HCEC 1CT (cell line): ENCODE data around the gene FERD3L.
"Not testable (repeated sequence)": the region's sequence is repeated elsewhere in the genome, so short reads cannot be mapped to it uniquely, and the experiment has no call there.

Experiments used
- DNase-seq: peaks from one replicate; pipeline ENCODE4 v3.0.0-alpha.2; 2017

FERD3L gene, protein sequence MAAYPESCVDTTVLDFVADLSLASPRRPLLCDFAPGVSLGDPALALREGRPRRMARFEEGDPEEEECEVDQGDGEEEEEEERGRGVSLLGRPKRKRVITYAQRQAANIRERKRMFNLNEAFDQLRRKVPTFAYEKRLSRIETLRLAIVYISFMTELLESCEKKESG

GRCh38 chr7:19144661-19145433, at the start of gene FERD3L:
TSS of gene FERD3L (minus strand) at chr7:19145421. CDS start at chr7:19145362, 59 bp downstream.
- DNase-seq = no peak

DNA sequence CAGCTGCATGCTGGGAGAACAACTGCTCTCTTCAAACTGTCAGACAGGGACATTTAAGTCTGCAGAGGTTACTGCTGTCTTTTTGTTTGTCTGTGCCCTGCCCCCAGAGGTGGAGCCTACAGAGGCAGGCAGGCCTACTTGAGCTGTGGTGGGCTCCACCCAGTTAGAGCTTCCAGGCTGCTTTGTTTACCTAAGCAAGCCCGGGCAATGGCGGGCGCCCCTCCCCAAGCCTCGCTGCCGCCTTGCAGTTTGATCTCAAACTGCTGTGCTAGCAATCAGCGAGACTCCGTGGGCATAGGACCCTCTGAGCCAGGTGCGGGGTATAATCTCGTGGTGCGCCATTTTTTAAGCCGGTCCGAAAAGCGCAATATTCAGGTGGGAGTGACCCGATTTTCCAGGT, 49.2 kb upstream of the FERD3L start:
- not testable (repeated sequence) for DNase-seq

DNA sequence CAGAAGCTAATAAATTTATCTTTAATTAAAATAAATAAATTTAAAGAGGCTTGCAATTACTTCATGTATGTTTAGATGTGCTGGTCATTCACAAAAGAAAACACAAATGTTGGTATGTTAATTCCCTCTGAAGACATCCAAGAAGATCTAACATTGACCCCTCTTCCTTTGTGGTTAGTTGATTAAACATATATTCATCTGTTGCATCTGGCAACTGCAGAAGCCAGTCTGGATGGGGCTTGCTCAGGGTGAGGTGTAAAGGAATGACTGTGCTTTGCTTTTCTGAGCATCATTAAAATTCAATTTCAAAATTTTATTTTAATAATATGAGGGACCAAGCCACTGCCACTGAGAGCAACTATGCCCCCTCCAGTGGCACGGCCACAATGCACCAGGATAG, 36.4 kb upstream of the FERD3L start:
- peak; percentile 80 for DNase-seq

DNA sequence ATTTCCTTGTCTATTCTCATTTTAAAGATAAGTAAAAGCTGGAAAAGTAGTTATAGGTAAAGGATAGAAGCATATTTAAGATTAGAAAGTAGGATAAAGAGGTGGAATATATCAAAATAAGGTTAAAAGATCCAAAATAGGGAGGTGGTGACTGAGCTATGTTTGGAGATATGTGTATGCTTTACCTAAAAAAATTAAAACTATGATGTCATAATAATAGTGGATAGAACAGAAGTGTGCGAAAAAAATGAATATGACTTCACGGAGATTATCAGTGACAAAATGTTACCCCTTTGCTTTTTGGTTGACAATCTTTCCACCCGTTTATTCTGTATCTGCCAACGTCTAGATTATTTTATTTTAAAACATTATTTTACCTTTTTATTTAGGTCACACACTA, 33.4 kb upstream of the FERD3L start:
- no peak for DNase-seq

GRCh38 chr7:19177269-19177668, 32.0 kb upstream of the FERD3L start:
- no peak for DNase-seq

- no peak for DNase-seq
Observed at GRCh38 chr7:19175241-19175640, 30.0 kb upstream of the FERD3L start.

GRCh38 chr7:19161671-19162070, 16.4 kb upstream of the FERD3L start:
- DNase-seq = peak; percentile 10

GRCh38 chr7:19146699-19147098, 1.5 kb upstream of the FERD3L start:
- no peak for DNase-seq

DNA sequence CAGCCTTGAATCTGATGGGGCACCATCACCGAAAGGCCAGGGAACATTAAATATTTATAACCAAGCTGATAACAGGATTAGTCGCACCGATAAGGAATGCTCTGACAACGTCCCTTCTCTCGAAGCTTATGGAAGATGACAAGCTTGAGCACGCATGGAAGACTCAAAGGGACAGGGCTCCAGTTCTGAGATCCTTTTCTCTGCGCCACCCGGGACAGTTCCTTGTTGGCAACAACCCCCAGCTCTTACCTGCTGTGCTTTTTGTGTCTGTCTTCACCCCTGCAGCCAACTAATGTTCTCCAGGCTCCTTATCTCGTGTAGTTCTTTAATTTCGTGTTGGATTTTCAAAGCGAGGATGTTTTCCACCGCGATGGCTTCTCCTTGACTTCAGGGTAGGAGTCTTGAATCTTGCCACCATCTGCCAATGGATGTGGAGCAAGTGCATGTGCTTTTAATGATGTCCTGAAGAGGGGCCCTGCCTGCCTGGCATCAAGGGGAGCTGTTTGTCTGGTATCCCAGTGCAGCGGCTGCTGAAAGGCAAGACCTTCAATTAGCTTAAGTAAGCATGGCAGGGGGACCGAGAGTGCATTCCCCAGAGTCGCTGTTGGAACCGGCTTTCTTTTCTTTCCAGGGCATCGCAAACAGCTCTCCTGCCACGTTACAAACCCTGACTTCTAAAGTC, 354 bp upstream of the FERD3L start:
- no peak for DNase-seq

DNA sequence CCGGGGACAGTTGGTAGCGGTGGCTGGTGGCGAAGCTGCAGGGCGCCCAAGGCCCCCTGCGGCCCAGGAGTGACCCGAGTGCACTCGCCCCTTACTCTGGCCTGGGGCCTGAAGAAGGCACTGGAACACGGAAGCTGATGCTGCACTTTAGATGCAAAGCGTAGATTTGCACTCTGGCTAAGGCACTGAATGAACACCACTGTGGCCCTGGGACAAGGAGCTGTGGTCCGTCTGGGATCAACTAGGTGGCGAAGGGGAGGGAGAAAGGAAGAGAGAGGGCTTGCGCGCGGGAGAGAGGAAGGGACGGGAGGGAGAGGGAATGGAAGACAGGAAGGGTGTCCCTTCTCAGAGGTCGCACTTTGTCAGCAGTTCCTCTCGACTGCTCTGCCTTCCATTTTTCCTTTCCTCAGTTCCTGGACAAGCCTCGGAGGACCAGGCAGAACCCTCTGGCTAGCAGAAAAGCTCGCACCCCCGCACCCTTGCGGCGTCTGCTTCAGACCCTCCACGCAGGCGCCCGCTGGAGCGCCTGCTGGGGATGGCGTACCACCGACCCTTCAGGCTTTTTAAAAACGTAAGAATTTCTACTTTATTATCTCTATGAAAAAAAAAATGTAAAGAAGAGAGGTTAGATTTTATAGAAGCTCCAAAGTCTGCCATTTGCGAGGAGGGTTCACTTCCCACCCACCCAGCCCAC, 1.2 kb downstream of the FERD3L start:
- DNase-seq = no peak

DNA sequence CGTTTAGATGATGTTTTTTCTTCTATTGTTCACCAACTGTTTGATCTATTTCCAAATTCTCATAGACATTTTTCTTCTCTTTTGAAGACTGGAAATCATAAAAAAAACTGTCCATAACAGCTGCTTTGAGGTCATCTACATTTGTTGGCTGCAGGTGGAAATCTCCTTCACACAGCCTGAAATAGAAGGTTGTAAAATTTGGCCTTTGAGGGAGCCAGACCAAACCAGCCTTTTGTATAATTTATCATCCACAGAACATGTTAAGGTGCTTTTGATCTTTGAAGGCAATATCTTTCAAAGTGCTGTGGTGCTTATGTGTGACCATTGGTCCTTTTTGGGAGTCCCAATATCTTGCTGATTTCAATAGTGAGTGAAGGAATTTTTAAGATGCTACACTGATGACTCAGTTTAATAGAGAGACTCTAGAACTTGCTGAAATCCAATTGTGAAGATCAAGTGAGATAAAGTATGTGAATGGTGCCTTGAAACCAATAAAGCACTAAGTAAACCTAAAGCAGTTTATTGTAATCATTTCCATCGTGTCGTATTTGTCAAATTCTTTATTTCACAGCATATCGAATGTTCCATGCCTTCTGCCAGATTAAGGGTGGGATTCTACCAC, 5.4 kb downstream of the FERD3L start:
- no peak for DNase-seq

DNA sequence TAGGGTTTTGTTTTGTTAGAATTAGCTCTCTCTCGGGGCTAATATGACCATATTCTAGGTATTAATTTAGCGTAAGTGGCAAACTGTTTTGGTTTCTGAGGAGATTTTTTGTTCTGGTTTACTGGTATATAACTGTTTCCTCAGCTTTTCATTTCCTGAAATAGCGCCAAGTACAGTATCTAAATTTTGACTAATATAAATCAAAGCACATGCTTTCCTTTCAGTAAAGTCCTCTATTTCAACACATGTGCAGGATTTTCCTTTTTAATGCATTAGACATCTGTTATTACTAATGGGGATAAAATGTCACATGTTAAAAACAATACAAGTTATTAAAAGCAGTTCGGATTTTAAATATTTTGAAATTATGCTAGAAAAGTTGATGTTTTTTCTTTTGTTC, 11.3 kb downstream of the FERD3L start:
- DNase-seq = peak; percentile 70

- DNase-seq = no peak
Observed at GRCh38 chr7:19133390-19133789, 11.8 kb downstream of the FERD3L start.

DNA sequence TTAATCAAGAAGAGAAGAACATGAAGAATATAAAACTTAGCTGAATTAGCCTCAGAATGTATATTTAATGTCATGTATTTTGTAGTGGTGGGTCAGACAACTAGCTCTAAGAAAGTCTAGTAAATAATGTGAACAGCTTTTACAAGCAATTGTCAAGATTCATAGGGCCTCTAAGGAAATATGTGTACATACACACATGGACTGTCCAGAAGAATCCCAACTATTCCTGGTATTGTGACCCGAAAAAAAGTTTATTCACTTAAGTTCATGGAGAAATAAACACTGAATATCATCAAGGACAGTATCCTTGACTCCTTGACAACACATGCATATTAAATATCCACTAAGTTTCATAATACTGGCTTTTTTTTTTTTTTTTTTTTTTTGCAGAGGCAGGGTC, 16.4 kb downstream of the FERD3L start:
- DNase-seq = peak; percentile 40

DNA sequence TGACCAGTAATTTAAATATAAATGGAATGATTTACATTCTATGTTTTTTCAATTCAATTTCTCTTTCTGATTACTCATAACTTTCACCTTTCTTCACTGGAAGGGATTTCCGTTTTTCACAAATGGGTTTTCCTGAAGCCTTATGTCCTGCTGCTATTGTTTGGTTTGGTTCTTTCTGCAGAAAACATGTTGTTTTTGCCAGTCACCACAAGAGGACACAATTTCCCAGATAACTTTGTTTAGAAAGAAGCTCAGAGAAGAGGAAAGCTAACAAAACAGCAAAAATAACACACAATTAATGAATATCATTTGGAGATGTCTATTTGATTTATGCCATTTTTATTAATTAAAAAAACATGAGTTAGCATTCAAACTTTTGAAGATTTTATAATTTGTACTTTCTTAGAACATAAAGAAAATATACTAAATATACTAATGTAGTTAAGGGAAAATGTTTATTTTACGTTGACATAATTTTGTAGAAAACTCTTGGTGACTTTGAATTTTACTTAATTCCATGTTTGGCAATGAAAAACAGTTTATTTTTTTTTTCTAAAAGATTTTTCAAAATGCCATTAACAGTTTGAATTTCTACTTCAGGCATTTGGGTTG, 23.1 kb downstream of the FERD3L start:
- peak; percentile 70 for DNase-seq

DNA sequence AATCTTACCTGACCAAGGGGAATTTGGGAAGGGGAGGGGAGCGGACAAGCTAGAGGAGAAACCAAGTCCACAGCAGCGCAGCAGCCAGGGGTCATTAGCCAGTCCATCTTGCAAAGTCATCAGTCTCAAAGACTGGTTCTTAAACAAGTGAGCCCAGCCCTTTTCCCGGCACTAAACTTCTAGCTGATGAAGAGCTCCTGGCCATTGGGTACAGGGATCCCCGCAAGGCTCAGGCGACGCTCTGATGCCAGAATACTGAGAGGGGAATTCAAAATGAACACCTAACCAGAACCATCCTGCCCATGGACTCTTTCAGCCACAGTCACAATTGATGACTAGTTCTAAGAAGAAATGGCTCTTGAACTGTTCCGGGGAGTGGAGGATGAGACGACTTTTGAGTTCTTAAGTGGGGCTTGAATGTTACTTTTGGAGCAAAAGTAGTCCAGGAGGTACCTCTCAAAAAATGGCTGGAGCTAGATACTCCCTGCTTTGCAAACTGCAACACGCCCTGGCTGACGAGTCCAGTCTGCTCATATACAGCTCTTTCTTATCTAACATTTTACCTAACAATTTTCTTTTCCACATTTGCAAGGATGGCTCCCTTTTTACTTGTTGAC, 25.2 kb downstream of the FERD3L start:
- DNase-seq = no peak

- no peak for DNase-seq
Observed at GRCh38 chr7:19119372-19119771, 25.8 kb downstream of the FERD3L start.

GRCh38 chr7:19118636-19119371, 26.4 kb downstream of the FERD3L start:
- DNase-seq = no peak

- peak; percentile 52 for DNase-seq
Observed at GRCh38 chr7:19117870-19118608, 27.2 kb downstream of the FERD3L start.

DNA sequence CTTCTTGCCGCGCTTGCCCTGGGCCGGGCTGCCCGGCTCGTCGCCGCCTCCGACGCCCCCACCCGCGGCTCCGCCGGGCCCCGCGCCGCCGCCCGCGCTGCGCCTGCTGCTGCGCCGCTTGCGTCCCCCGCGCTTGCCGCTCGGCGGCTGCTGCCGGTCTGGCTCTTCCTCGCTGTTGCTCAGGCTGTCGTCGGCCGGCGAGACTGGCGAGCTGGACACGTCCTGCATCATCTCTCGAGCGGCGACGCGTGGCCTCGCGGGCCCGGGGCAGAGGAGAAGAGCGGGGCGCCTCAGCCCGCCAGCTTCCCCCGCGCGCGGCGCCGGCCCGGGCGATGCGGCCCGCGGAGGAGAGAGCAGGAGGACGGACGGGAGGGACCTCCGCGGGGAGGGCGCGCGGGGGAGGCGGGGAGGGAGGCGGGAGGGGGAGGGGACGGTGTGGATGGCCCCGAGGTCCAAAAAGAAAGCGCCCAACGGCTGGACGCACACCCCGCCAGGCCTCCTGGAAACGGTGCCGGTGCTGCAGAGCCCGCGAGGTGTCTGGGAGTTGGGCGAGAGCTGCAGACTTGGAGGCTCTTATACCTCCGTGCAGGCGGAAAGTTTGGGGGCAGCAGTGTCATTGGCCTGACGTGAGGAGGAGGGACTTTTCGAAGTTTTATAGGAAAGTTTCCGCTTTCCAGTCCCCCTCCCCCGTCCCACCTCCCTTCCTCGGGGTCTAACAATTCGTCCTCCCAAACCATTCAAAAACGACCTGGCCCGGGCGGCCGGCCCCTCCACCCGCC, 27.9 kb downstream of the FERD3L start, which contains the start of gene TWIST1:
Gene TWIST1, minus strand, starts transcription at position 546 of the 779 bp plus-strand sequence. Its CDS starts 315 bp downstream, at position 231.
- DNase-seq = peak; percentile 95
